Activated CD4-positive, alpha-beta T cell treated with anti-CD3 and anti-CD28 coated beads for 48 hours (primary cell): ENCODE results near the gene PHF11.
"Not testable (repeated sequence)": the region's sequence is repeated elsewhere in the genome, so short reads cannot be mapped to it uniquely, and the experiment has no call there.

Experiments used
- DNase-seq: peaks from one replicate; pipeline ENCODE4 v3.0.0-alpha.2; 2020

The PHF11 gene

GRCh38 chr13:49550942-49551644 lies 55.3 kb downstream of the PHF11 start:
- no peak for DNase-seq

- no peak for DNase-seq
Observed at GRCh38 chr13:49553888-49554287, 58.1 kb downstream of the PHF11 start.

GRCh38 chr13:49554387-49554786 lies 58.6 kb downstream of the PHF11 start:
- no peak for DNase-seq

GRCh38 chr13:49559006-49559405 lies 63.3 kb downstream of the PHF11 start:
- no peak for DNase-seq

GRCh38 chr13:49560270-49561061 lies 64.7 kb downstream of the PHF11 start:
- DNase-seq = no peak

GRCh38 chr13:49561062-49561410 lies 65.3 kb downstream of the PHF11 start:
- DNase-seq = no peak

- no peak for DNase-seq
Observed at GRCh38 chr13:49563516-49563915, 67.8 kb downstream of the PHF11 start.

- DNase-seq = not testable (repeated sequence)
Observed at GRCh38 chr13:49565461-49565860, 69.7 kb downstream of the PHF11 start.

GRCh38 chr13:49566461-49566860 lies 70.7 kb downstream of the PHF11 start:
- no peak for DNase-seq

- no peak for DNase-seq
Observed at GRCh38 chr13:49567491-49567890, 71.7 kb downstream of the PHF11 start.

GRCh38 chr13:49569993-49570689 lies 74.4 kb downstream of the PHF11 start:
- DNase-seq = no peak

- no peak for DNase-seq
Observed at GRCh38 chr13:49571299-49572240, 75.8 kb downstream of the PHF11 start.
